Upper lobe of left lung (tissue), 6 donors: ENCODE measurements around the gene OXA1L. TPM values are rescaled to one million over a fixed set of nuclear protein-coding genes. Genes with fewer than 3 reads are reported as not detected.
"Not testable (repeated sequence)": the region's sequence is repeated elsewhere in the genome, so short reads cannot be mapped to it uniquely, and the experiment has no call there.

Source experiments
- ATAC-seq, 2 donors: fragments of 200-7000 bp; cut with Tn5 transposase; one replicate each; pipeline ENCODE4 v1.9.1; 2022; ENCODE audit warnings: mild to moderate bottlenecking in 2 of 2, moderate library complexity in 2 of 2; ENCODE audit not compliant: low FRiP score in 2 of 2
- DNase-seq, 2 donors: peaks; one replicate each; pipeline ENCODE4 v3.0.0-alpha.2; 2019 to 2020
- H3K27ac ChIP-seq, 4 donors: fragments of 200-600 bp; sonication (generic); one replicate each; pipeline ENCODE4 v1.5.1; 2016 to 2019
- H3K27me3 ChIP-seq, 4 donors: fragments of 200-600 bp; sonication (generic); one replicate each; pipeline ENCODE4 v1.5.1; 2017 to 2019
- H3K36me3 ChIP-seq, 4 donors: fragments of 200-600 bp; sonication (generic); one replicate each; pipeline ENCODE4 v1.5.1; 2016 to 2019
- H3K4me1 ChIP-seq, 4 donors: fragments of 200-600 bp; sonication (generic); one replicate each; pipeline ENCODE4 v1.5.1; 2018 to 2019
- H3K4me3 ChIP-seq, 4 donors: fragments of 200-600 bp; sonication (generic); one replicate each; pipeline ENCODE4 v1.5.1; 2017 to 2019; ENCODE audit warnings: mild to moderate bottlenecking in 2 of 4, moderate library complexity in 1 of 4
- H3K9me3 ChIP-seq, 4 donors: fragments of 200-600 bp; sonication (generic); one replicate each; pipeline ENCODE4 v1.5.1; 2018 to 2019
- EP300 ChIP-seq, 4 donors: sonication (generic); formaldehyde crosslinking; IDR thresholded peaks; one replicate each; pipeline ENCODE4 v1.5.1; 2017; ENCODE audit warnings: antibody characterized with exemption in 4 of 4, control low read depth in 2 of 4
- POLR2A ChIP-seq, 4 donors: fragments of 450-650 bp; IDR thresholded peaks; one replicate each; pipeline ENCODE4 v1.5.1; 2016 to 2017; ENCODE audit warnings: antibody characterized with exemption in 4 of 4, mild to moderate bottlenecking in 2 of 4
- POLR2AphosphoS5 ChIP-seq, 2 donors: sonication (generic); formaldehyde crosslinking; IDR thresholded peaks; one replicate each; pipeline ENCODE4 v1.5.1; 2017; ENCODE audit warnings: antibody characterized with exemption in 2 of 2
- WGBS, 2 donors: methylation state at CpG; one replicate each; pipeline ENCODE4 v1.1.5; 2017 to 2018; 5-methylcytosine and 5-hydroxymethylcytosine counted together
- total RNA-seq, 6 donors: library from RNA; depleted of rRNA in 4 of 6; stranded (reverse); fragments of >200 nt in 4 of 6; gene quantifications; one replicate each; pipeline versions ENCODE4 v1.1.0 to v1.2.1, GENCODE V29; 2016 to 2021
- TF ChIP-seq, protein P1 (sequence below), 6 experiments: fragments of 450-650 bp in 4 of 6; fragments of 200-600 bp in 2 of 6; sonication (generic) in 2 of 6; IDR thresholded peaks; one replicate each; pipeline ENCODE4 v1.5.1; 2016 to 2019; ENCODE audit warnings: antibody characterized with exemption in 6 of 6
- donor health status: DM: no; HTN: no; CAD: no; lungs with moderate emphysema.
- donor health status: DM: no; HTN: yes; CAD: no; lungs with severe emphysema.

OXA1L gene
- total RNA-seq, 6 donors from 2014 or later: 54.9 to 137 (median 79.2) TPM

DNA sequence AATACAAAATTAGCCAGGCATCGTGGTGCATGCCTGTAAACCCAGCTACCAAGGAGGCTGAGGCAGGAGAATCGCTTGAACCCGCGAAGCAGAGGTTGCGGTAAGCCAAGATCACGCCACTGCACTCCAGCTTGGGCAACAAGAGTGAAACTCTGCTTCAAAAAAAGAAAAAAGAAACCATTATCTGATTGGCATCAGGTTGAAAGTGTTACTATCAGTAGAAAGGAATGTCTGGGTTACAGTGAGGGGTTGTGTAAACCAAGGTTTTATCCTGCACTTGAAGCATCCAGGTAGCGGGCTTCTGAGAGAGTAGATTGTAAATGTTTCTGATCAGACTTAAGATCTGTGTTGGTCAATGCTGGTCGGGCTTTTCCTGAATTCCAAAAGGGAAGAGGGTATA is 14.1 kb upstream of the OXA1L start:
- no peak overlapping the region for H3K4me3 ChIP-seq
- H3K27ac ChIP-seq: no peak overlapping the region
- H3K9me3 ChIP-seq: no peaks in the 10 kb centered on the region
- TF ChIP-seq POLR2A (IDR thresholded peaks at IDR 0.05) (no peak), POLR2AphosphoS5 (IDR thresholded peaks at IDR 0.05) (no peak), EP300 (IDR thresholded peaks at IDR 0.05) (no peak)
- TF ChIP-seq, protein P1, sequence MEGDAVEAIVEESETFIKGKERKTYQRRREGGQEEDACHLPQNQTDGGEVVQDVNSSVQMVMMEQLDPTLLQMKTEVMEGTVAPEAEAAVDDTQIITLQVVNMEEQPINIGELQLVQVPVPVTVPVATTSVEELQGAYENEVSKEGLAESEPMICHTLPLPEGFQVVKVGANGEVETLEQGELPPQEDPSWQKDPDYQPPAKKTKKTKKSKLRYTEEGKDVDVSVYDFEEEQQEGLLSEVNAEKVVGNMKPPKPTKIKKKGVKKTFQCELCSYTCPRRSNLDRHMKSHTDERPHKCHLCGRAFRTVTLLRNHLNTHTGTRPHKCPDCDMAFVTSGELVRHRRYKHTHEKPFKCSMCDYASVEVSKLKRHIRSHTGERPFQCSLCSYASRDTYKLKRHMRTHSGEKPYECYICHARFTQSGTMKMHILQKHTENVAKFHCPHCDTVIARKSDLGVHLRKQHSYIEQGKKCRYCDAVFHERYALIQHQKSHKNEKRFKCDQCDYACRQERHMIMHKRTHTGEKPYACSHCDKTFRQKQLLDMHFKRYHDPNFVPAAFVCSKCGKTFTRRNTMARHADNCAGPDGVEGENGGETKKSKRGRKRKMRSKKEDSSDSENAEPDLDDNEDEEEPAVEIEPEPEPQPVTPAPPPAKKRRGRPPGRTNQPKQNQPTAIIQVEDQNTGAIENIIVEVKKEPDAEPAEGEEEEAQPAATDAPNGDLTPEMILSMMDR (IDR thresholded peaks at IDR 0.05): no peak
- WGBS, 2 donors: 71 to 76% methylated on average over 8 of the region's 8 CpGs
- DNase-seq (no peak), ATAC-seq (no peak)
- no peaks in the 10 kb centered on the region for H3K4me1 ChIP-seq
- no peaks in the 10 kb centered on the region for H3K36me3 ChIP-seq
- H3K27me3 ChIP-seq: no peaks in the 10 kb centered on the region

DNA sequence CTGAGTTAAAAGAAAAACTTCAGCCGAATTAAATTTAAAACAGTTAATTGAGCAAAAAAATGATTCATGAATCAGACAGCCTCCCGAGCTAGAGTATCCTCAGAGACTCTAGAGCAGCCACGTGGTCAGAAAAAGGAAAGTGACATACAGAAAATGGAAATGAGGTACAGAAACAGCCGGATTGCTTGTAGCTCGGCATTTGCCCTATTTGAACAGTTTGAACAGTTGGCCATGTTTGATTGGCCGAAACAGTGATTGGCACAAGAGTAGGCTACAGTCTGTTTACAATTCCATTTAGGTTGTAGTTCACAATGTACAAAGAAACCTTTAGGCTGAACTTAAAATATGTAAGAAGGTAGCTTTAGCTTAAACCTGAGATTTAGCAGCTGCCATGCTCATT is 12.9 kb upstream of the OXA1L start:
- Histone ChIP-seq H3K4me3 (no peak overlapping the region), H3K27me3 (no peaks in the 10 kb centered on the region), H3K36me3 (no peaks in the 10 kb centered on the region), H3K4me1 (no peaks in the 10 kb centered on the region), H3K27ac (no peak overlapping the region), H3K9me3 (no peaks in the 10 kb centered on the region)
- TF ChIP-seq POLR2AphosphoS5 (IDR thresholded peaks at IDR 0.05) (no peak), EP300 (IDR thresholded peaks at IDR 0.05) (no peak), POLR2A (IDR thresholded peaks at IDR 0.05) (no peak)
- TF ChIP-seq, protein P1 (IDR thresholded peaks at IDR 0.05): no peak
- 64 to 69% methylated on average over 6 of the region's 6 CpGs for WGBS, 2 donors
- DNase-seq (no peak), ATAC-seq (no peak)

DNA sequence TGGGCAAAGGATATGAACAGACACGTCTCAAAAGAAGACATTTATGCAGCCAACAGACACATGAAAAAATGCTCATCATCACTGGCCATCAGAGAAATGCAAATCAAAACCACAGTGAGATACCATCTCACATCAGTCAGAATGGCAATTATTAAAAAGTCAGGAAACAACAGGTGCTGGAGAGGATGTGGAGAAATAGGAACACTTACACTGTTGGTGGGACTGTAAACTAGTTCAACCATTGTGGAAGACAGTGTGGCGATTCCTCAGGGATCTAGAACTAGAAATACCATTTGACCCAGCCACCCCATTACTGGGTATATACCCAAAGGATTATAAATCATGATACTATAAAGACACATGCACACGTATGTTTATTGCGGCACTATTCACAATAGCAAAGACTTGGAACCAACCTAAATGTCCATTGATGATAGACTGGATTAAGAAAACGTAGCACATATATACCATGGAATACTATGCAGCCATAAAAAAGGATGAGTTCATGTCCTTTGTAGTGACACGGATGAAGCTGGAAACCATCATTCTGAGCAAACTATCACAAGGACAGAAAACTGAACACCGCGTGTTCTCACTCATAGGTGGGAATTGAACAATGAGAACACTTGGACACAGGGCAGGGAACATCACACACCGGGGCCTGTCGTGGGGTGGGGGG is 8.4 kb upstream of the OXA1L start:
- ATAC-seq, H3K4me3 ChIP-seq, H3K9me3 ChIP-seq, H3K4me1 ChIP-seq, H3K27ac ChIP-seq, H3K27me3 ChIP-seq, DNase-seq, H3K36me3 ChIP-seq: not testable (repeated sequence)
- 86 to 92% methylated on average over 10 of the region's 10 CpGs for WGBS, 2 donors

DNA sequence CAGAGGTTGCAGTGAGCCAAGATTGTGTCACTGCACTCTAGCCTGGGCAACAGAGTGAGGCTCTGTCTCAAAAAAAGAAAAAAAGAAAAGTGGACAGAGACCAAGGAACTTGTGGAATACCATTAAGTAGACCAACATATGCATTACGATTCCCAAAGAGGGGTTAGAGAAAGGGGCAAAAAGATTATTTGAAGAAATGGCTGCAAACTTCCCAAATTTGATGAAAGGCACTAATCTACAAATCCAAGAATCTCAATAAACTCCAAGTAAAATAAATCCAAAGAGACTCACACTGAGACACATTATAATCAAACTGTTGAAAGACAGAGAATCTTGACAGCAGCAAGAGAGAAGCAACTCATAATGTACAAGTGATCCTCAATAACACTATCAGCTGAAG is 4.8 kb upstream of the OXA1L start:
- no peaks in the 10 kb centered on the region for H3K27me3 ChIP-seq
- DNase-seq (no peak), ATAC-seq (no peak)
- TF ChIP-seq POLR2AphosphoS5 (IDR thresholded peaks at IDR 0.05): no peak
- TF ChIP-seq EP300 (IDR thresholded peaks at IDR 0.05): no peak
- TF ChIP-seq, protein P1 (IDR thresholded peaks at IDR 0.05): no peak
- no peak for TF ChIP-seq POLR2A (IDR thresholded peaks at IDR 0.05)
- H3K4me3 ChIP-seq: no peak overlapping the region
- 90 to 95% methylated on average over 1 of the region's 1 CpG for WGBS, 2 donors
- peaks cover 0 to 6% (median 3%) of the 10 kb centered on the region in 4 donors for H3K9me3 ChIP-seq
- peaks cover 6 to 9% (median 7%) of the 10 kb centered on the region in 4 donors for H3K4me1 ChIP-seq
- no peaks in the 10 kb centered on the region for H3K36me3 ChIP-seq
- H3K27ac ChIP-seq: no peak overlapping the region

DNA sequence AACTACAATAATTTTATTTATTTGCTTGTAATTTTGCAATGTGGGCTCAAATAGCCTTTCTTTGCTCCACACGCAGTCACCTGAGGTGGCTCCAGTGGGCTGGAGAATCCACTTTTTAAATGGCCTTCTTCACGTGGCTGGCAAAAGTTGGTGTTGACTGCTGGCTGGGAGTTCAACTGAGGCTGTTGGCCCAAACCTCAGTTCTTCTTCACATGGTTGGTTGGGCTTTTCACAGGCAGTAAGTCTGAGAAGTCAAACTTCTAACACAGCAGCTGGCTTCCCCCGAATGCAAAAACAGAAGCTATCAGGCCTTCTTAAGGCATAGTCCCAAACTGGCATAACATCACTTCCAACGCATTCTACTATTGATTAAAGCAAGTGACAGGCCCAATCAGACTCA is 2.1 kb upstream of the OXA1L start:
- no peak overlapping the region for H3K27ac ChIP-seq
- peaks cover 4 to 14% (median 10%) of the 10 kb centered on the region in 4 donors for H3K36me3 ChIP-seq
- peaks cover 20 to 24% (median 24%) of the 10 kb centered on the region in 4 donors for H3K4me1 ChIP-seq
- H3K27me3 ChIP-seq: no peaks in the 10 kb centered on the region
- H3K4me3 ChIP-seq: no peak overlapping the region
- WGBS, 2 donors: 79 to 95% methylated on average over 4 of the region's 4 CpGs
- H3K9me3 ChIP-seq: peaks cover 0 to 6% (median 3%) of the 10 kb centered on the region in 4 donors
- TF ChIP-seq POLR2A (IDR thresholded peaks at IDR 0.05) (no peak), POLR2AphosphoS5 (IDR thresholded peaks at IDR 0.05) (no peak), EP300 (IDR thresholded peaks at IDR 0.05) (no peak)
- TF ChIP-seq, protein P1 (IDR thresholded peaks at IDR 0.05): no peak
- ATAC-seq (no peak), DNase-seq (no peak)
